Fibroblast of pulmonary artery (primary cell): ENCODE results near the gene CERS5.

Experiments
- DNase-seq: peaks from one replicate; pipeline ENCODE4 v3.0.0-alpha.2; 2010; ENCODE audit warnings: low read depth
- H3K4me3 ChIP-seq: replicated peaks from 2 replicates; pipeline ENCODE4 v1.5.1; 2011; ENCODE audit warnings: low read depth, mild to moderate bottlenecking, control low read depth, low read length, moderate library complexity
- TF ChIP-seq, protein P1 (sequence below): IDR thresholded peaks from 2 replicates; pipeline ENCODE4 v1.5.1; 2011; ENCODE audit warnings: mild to moderate bottlenecking, control low read depth, low read length, inconsistent platforms; ENCODE audit errors: missing control alignments

Gene CERS5

GRCh38 chr12:50100561-50100960, 66.6 kb downstream of the CERS5 start:
- H3K4me3 ChIP-seq: no peak overlapping the region
- DNase-seq: no peak
- TF ChIP-seq, protein P1, sequence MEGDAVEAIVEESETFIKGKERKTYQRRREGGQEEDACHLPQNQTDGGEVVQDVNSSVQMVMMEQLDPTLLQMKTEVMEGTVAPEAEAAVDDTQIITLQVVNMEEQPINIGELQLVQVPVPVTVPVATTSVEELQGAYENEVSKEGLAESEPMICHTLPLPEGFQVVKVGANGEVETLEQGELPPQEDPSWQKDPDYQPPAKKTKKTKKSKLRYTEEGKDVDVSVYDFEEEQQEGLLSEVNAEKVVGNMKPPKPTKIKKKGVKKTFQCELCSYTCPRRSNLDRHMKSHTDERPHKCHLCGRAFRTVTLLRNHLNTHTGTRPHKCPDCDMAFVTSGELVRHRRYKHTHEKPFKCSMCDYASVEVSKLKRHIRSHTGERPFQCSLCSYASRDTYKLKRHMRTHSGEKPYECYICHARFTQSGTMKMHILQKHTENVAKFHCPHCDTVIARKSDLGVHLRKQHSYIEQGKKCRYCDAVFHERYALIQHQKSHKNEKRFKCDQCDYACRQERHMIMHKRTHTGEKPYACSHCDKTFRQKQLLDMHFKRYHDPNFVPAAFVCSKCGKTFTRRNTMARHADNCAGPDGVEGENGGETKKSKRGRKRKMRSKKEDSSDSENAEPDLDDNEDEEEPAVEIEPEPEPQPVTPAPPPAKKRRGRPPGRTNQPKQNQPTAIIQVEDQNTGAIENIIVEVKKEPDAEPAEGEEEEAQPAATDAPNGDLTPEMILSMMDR: no peak

GRCh38 chr12:50099302-50100008, 67.7 kb downstream of the CERS5 start:
- TF ChIP-seq, protein P1: no peak
- DNase-seq: no peak
- H3K4me3 ChIP-seq: no peak overlapping the region

- no peak for DNase-seq
- H3K4me3 ChIP-seq: no peak overlapping the region
- TF ChIP-seq, protein P1: no peak
These were observed 69.2 kb downstream of the CERS5 start for GRCh38 chr12:50097952-50098351.

- TF ChIP-seq, protein P1: no peak
- no peak overlapping the region for H3K4me3 ChIP-seq
- no peak for DNase-seq
These were observed 76.8 kb downstream of the CERS5 start for GRCh38 chr12:50090391-50090790.

DNA sequence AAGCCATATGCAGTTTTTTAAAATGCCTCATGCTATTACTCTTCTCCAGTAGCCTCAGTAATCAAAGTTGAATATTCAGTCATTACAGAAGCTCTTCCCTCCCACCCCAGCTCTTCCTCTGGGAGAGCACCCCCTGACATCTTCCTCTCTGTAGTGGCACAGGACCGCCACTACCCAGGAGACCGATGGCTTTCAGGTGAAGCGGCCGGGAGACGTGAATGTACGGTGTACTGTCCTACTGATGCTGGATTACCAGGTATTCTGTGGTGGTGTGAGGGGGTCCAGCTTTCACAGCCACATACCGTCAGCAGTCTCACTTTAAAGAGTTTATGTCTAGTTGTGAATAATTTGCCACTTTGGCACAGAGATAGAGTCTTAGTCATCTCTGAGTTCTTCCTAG, 77.4 kb downstream of the CERS5 start:
- no peak for DNase-seq
- H3K4me3 ChIP-seq: no peak overlapping the region
- TF ChIP-seq, protein P1: no peak

DNA sequence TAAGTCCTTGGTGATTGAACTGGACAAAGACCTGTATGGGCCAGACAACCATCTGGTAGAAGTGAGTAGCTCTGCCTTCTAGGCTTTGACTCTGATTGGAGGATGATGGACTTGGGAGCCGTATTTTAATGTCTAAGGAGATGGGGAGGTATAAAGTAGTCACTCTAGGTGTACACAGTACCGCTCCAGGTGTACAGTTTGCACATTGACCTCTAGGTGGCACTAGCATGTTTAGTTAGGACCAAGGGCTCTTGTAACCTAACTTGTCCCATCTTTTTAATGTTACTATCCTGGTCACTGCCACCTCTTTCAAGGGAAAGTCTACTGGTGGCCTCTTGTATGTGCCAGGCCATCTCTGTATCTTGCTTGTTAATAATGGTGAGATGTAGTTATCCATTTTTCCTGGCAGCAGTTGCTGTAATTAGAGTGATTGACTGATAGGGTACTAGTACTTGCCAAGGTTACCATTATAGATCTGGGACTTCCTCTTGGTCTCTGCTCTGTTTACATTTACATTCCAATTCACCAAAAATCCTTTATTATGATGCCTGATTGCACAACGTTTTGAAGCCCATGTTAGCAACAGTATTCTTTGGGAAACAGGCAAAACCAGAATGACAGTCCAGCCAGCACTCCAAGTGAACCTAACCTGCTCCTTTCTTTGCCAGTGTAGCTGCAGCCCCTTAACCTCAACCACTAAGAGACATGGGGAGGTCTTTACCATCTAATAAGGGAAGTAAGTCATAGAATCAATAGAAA, 78.4 kb downstream of the CERS5 start:
- peak; percentile 63 for DNase-seq
- H3K4me3 ChIP-seq: no peak overlapping the region
- TF ChIP-seq, protein P1: peak; percentile 90
